Colonic mucosa (tissue), 4 donors: Measurements from ENCODE around the gene KLF16. TPM values are rescaled to one million over a fixed set of nuclear protein-coding genes. Genes with fewer than 3 reads are reported as not detected.
A peak's percentile ranks its signal among the peaks of the same experiment; 100 is the strongest.

Experiments
- DNase-seq: peaks from one replicate; pipeline ENCODE4 v3.0.0-alpha.2; 2020
- H3K27ac ChIP-seq: fragments of 200-600 bp; one replicate; pipeline ENCODE4 v1.8.0; 2021
- H3K27me3 ChIP-seq: fragments of 200-600 bp; one replicate; pipeline ENCODE4 v1.8.0; 2021
- H3K36me3 ChIP-seq: fragments of 200-600 bp; one replicate; pipeline ENCODE4 v1.8.0; 2021
- H3K4me1 ChIP-seq: fragments of 200-600 bp; one replicate; pipeline ENCODE4 v1.8.0; 2021; ENCODE audit warnings: mild to moderate bottlenecking
- H3K4me3 ChIP-seq: fragments of 200-600 bp; one replicate; pipeline ENCODE4 v1.8.0; 2021
- H3K9ac ChIP-seq, 2 donors: one replicate each; pipeline ENCODE4 v1.7.0; 2013; ENCODE audit warnings: control low read depth in 2 of 2, low read depth in 2 of 2, low read length in 2 of 2
- H3K9me3 ChIP-seq: fragments of 200-600 bp; one replicate; pipeline ENCODE4 v1.8.0; 2021
- CTCF ChIP-seq: fragments of 200-600 bp; IDR thresholded peaks from one replicate; pipeline ENCODE4 v1.8.0; 2022; ENCODE audit warnings: antibody characterized with exemption, mild to moderate bottlenecking
- intact Hi-C: fragments of 100-400 bp; cut with DNase I; formaldehyde crosslinking; loops from one replicate; pipeline ENCODE4 v1.14.1; 2022
- total RNA-seq, 2 donors: library from RNA; stranded (reverse); fragmentation: NEBNext Ultra II Directional in 1 of 2; extraction: Animal tissue kit (Norgen Biotek cat#: 25700) in 1 of 2; gene quantifications; one replicate each; pipeline ENCODE4 v1.2.1, GENCODE V29; 2021
- donor health status: healthy.
- donor health status: DM: no; HTN: no; CAD: no.
- donor health status: DM: no; HTN: no; CAD: no.

The KLF16 gene
- total RNA-seq, 2 donors from 2014 or later: 31.1 to 34.8 TPM

GRCh38 chr19:1837625-1838105 lies 25.7 kb downstream of the KLF16 start:
- peaks cover 32% of the 10 kb centered on the region for H3K4me1 ChIP-seq
- peak overlapping the region; percentile 14 to 22 for H3K9ac ChIP-seq
- no peaks in the 10 kb centered on the region for H3K27me3 ChIP-seq
- H3K36me3 ChIP-seq: no peaks in the 10 kb centered on the region
- H3K4me3 ChIP-seq: no peak overlapping the region
- intact Hi-C loops: no loop called here
- H3K27ac ChIP-seq: peak overlapping the region; percentile 84
- peak; percentile 95 for TF ChIP-seq CTCF
- no peaks in the 10 kb centered on the region for H3K9me3 ChIP-seq
- peak; percentile 71 for DNase-seq

- no peak overlapping the region for H3K4me3 ChIP-seq
- no peaks in the 10 kb centered on the region for H3K36me3 ChIP-seq
- intact Hi-C loops: no loop called here
- peak overlapping the region; percentile 84 for H3K27ac ChIP-seq
- H3K9me3 ChIP-seq: no peaks in the 10 kb centered on the region
- TF ChIP-seq CTCF: no peak
- peaks cover 32% of the 10 kb centered on the region for H3K4me1 ChIP-seq
- DNase-seq: no peak
- H3K27me3 ChIP-seq: no peaks in the 10 kb centered on the region
- no peak overlapping the region for H3K9ac ChIP-seq
Observed at GRCh38 chr19:1837222-1837565, 26.2 kb downstream of the KLF16 start.

- no peak overlapping the region for H3K9ac ChIP-seq
- no peak for DNase-seq
- H3K4me1 ChIP-seq: peaks cover 32% of the 10 kb centered on the region
- no peaks in the 10 kb centered on the region for H3K9me3 ChIP-seq
- no peak overlapping the region for H3K4me3 ChIP-seq
- H3K27me3 ChIP-seq: no peaks in the 10 kb centered on the region
- intact Hi-C loops: no loop called here
- H3K27ac ChIP-seq: no peak overlapping the region
- H3K36me3 ChIP-seq: no peaks in the 10 kb centered on the region
- no peak for TF ChIP-seq CTCF
Observed at GRCh38 chr19:1836458-1837221, 26.7 kb downstream of the KLF16 start.

GRCh38 chr19:1833540-1833939 lies 29.8 kb downstream of the KLF16 start:
- intact Hi-C loops: no loop called here
- no peak overlapping the region for H3K9ac ChIP-seq
- no peaks in the 10 kb centered on the region for H3K9me3 ChIP-seq
- no peaks in the 10 kb centered on the region for H3K27me3 ChIP-seq
- no peak overlapping the region for H3K4me3 ChIP-seq
- peaks cover 8% of the 10 kb centered on the region for H3K4me1 ChIP-seq
- H3K27ac ChIP-seq: no peak overlapping the region
- no peak for TF ChIP-seq CTCF
- H3K36me3 ChIP-seq: no peaks in the 10 kb centered on the region
- DNase-seq: no peak

GRCh38 chr19:1832046-1832663 lies 31.2 kb downstream of the KLF16 start:
- H3K4me1 ChIP-seq: no peaks in the 10 kb centered on the region
- no peaks in the 10 kb centered on the region for H3K36me3 ChIP-seq
- no peak for TF ChIP-seq CTCF
- no peak for DNase-seq
- no peaks in the 10 kb centered on the region for H3K27me3 ChIP-seq
- no peaks in the 10 kb centered on the region for H3K9me3 ChIP-seq
- intact Hi-C loops: no loop called here
- H3K27ac ChIP-seq: no peak overlapping the region
- H3K9ac ChIP-seq: no peak overlapping the region
- no peak overlapping the region for H3K4me3 ChIP-seq
